NB4 (cell line): ENCODE data around the gene PRCD.

Experiments used
- DNase-seq: peaks from one replicate; pipeline ENCODE4 v3.0.0; 2010; ENCODE audit warnings: low read depth
- H3K4me3 ChIP-seq: one replicate; pipeline ENCODE4 v1.5.1; 2011; ENCODE audit warnings: mild to moderate bottlenecking, low read depth, low read length, moderate library complexity
- CTCF ChIP-seq: IDR thresholded peaks from one replicate; pipeline ENCODE4 v1.5.1; 2012; ENCODE audit warnings: low read depth, low read length
- MAX ChIP-seq: IDR thresholded peaks from 2 replicates; pipeline ENCODE4 v1.6.1; 2011; ENCODE audit warnings: low read depth, low read length
- MYC ChIP-seq: IDR thresholded peaks from 2 replicates; pipeline ENCODE4 v1.6.1; 2011; ENCODE audit warnings: low read depth, low read length
- POLR2A ChIP-seq: IDR thresholded peaks from 2 replicates; pipeline ENCODE4 v1.6.1; 2011; ENCODE audit warnings: mild to moderate bottlenecking; ENCODE audit not compliant: insufficient read length; ENCODE audit errors: extremely low read depth

Gene PRCD

GRCh38 chr17:76576189-76576588, 36.3 kb downstream of the PRCD start:
- DNase-seq = no peak
- TF ChIP-seq CTCF = no peak
- no peak for TF ChIP-seq POLR2A
- TF ChIP-seq MAX = no peak
- H3K4me3 ChIP-seq = no peak overlapping the region

- no peak overlapping the region for H3K4me3 ChIP-seq
- no peak for TF ChIP-seq MAX
- no peak for TF ChIP-seq POLR2A
- no peak for TF ChIP-seq CTCF
- no peak for TF ChIP-seq MYC
- no peak for DNase-seq
Observed at GRCh38 chr17:76577876-76578275, 38.0 kb downstream of the PRCD start.

- H3K4me3 ChIP-seq = no peak overlapping the region
- DNase-seq = no peak
- TF ChIP-seq CTCF (no peak), MYC (no peak), POLR2A (no peak), MAX (no peak)
Observed at GRCh38 chr17:76578376-76578775, 38.5 kb downstream of the PRCD start.

GRCh38 chr17:76579281-76579680, 39.4 kb downstream of the PRCD start:
- TF ChIP-seq CTCF (no peak), POLR2A (no peak), MYC (no peak), MAX (no peak)
- peak; percentile 45 for DNase-seq
- no peak overlapping the region for H3K4me3 ChIP-seq

GRCh38 chr17:76581515-76581914, 41.7 kb downstream of the PRCD start:
- no peak overlapping the region for H3K4me3 ChIP-seq
- TF ChIP-seq MYC (no peak), POLR2A (no peak), MAX (no peak)
- no peak for DNase-seq

GRCh38 chr17:76582660-76583059, 42.8 kb downstream of the PRCD start:
- TF ChIP-seq CTCF = no peak
- TF ChIP-seq MYC = no peak
- no peak for TF ChIP-seq POLR2A
- no peak for TF ChIP-seq MAX
- no peak for DNase-seq
- H3K4me3 ChIP-seq = no peak overlapping the region
